GM18867 (cell line): Measurements from ENCODE around the gene ID4.

Experiments used
- ATAC-seq: cut with Tn5 transposase; IDR thresholded peaks from one replicate; pipeline ENCODE4 v1.9.1; 2021; ENCODE audit warnings: mild to moderate bottlenecking, moderate library complexity; ENCODE audit not compliant: unreplicated experiment

ID4 gene

GRCh38 chr6:19836799-19837510, at the start of gene ID4:
ID4 (plus strand) TSS chr6:19837370; CDS start chr6:19837755, 385 bp downstream.
- no peak for ATAC-seq

GRCh38 chr6:19788686-19789085, 48.5 kb upstream of the ID4 start:
- ATAC-seq, result no peak

GRCh38 chr6:19789100-19789803, 47.9 kb upstream of the ID4 start:
- ATAC-seq, result no peak

- no peak for ATAC-seq
These were observed 45.9 kb upstream of the ID4 start for GRCh38 chr6:19791267-19791666.

GRCh38 chr6:19795211-19795610, 42.0 kb upstream of the ID4 start:
- ATAC-seq, result no peak

- no peak for ATAC-seq
These were observed 40.7 kb upstream of the ID4 start for GRCh38 chr6:19796452-19796851.

GRCh38 chr6:19798362-19798761, 38.8 kb upstream of the ID4 start:
- no peak for ATAC-seq

GRCh38 chr6:19802656-19803055, 34.5 kb upstream of the ID4 start:
- no peak for ATAC-seq

- no peak for ATAC-seq
These were observed 33.6 kb upstream of the ID4 start for GRCh38 chr6:19803331-19804204.

- peak; percentile 95 for ATAC-seq
These were observed 32.7 kb upstream of the ID4 start for GRCh38 chr6:19804205-19805128.

GRCh38 chr6:19805129-19805481, 32.1 kb upstream of the ID4 start:
- no peak for ATAC-seq

GRCh38 chr6:19806971-19807396, 30.2 kb upstream of the ID4 start:
- ATAC-seq, result no peak

GRCh38 chr6:19811397-19812079, 25.6 kb upstream of the ID4 start:
- ATAC-seq, result no peak

- peak; percentile 73 for ATAC-seq
These were observed 24.6 kb upstream of the ID4 start for GRCh38 chr6:19812512-19813119.

GRCh38 chr6:19818805-19819204, 18.4 kb upstream of the ID4 start:
- no peak for ATAC-seq

GRCh38 chr6:19824058-19824807, 12.9 kb upstream of the ID4 start:
- ATAC-seq, result no peak

GRCh38 chr6:19827247-19827646, 9.9 kb upstream of the ID4 start:
- no peak for ATAC-seq

- ATAC-seq, result no peak
These were observed 9.3 kb upstream of the ID4 start for GRCh38 chr6:19827903-19828302.

GRCh38 chr6:19830171-19830570, 7.0 kb upstream of the ID4 start:
- no peak for ATAC-seq
